Measurements from ENCODE around the gene OMG. TPM values are rescaled to one million over a fixed set of nuclear protein-coding genes. Genes with fewer than 3 reads are reported as not detected.
"Not testable (repeated sequence)": the region's sequence is repeated elsewhere in the genome, so short reads cannot be mapped to it uniquely, and the experiment has no call there.

The OMG gene
- total RNA-seq, 1 donor from 2014 or later: 0.10 TPM

- no peak for DNase-seq (ENCODE audit: low read depth)
These were observed 11.6 kb upstream of the OMG start for GRCh38 chr17:31308372-31309334.

- DNase-seq (ENCODE audit: low read depth): no peak
These were observed 10.6 kb upstream of the OMG start for GRCh38 chr17:31307640-31308039.

- DNase-seq (ENCODE audit: low read depth): peak; percentile 33
These were observed 2.6 kb upstream of the OMG start for GRCh38 chr17:31299624-31300023.

- DNase-seq (ENCODE audit: low read depth): no peak
These were observed 897 bp downstream of the OMG start for GRCh38 chr17:31296142-31296541.

- DNase-seq (ENCODE audit: low read depth): no peak
These were observed 1.6 kb downstream of the OMG start for GRCh38 chr17:31295489-31295871.

GRCh38 chr17:31294820-31295488, 2.1 kb downstream of the OMG start:
- DNase-seq (ENCODE audit: low read depth): no peak

GRCh38 chr17:31294231-31294630, 2.8 kb downstream of the OMG start:
- no peak for DNase-seq (ENCODE audit: low read depth)

- DNase-seq (ENCODE audit: low read depth): no peak
These were observed 3.5 kb downstream of the OMG start for GRCh38 chr17:31293581-31293980.

- DNase-seq (ENCODE audit: low read depth): no peak
These were observed 5.2 kb downstream of the OMG start for GRCh38 chr17:31291820-31292219.

GRCh38 chr17:31289790-31290189, 7.2 kb downstream of the OMG start:
- no peak for DNase-seq (ENCODE audit: low read depth)

- DNase-seq (ENCODE audit: low read depth): not testable (repeated sequence)
These were observed 9.1 kb downstream of the OMG start for GRCh38 chr17:31287932-31288331.

- DNase-seq (ENCODE audit: low read depth): no peak
These were observed 10.5 kb downstream of the OMG start for GRCh38 chr17:31286587-31286986.

GRCh38 chr17:31283841-31284240, 13.2 kb downstream of the OMG start:
- no peak for DNase-seq (ENCODE audit: low read depth)

- no peak for DNase-seq (ENCODE audit: low read depth)
These were observed 16.0 kb downstream of the OMG start for GRCh38 chr17:31281061-31281460.

GRCh38 chr17:31279401-31279800, 17.6 kb downstream of the OMG start:
- DNase-seq (ENCODE audit: low read depth): no peak

GRCh38 chr17:31275116-31275515, 21.9 kb downstream of the OMG start:
- DNase-seq (ENCODE audit: low read depth): no peak

GRCh38 chr17:31274252-31274651, 22.8 kb downstream of the OMG start:
- peak; percentile 82 for DNase-seq (ENCODE audit: low read depth)

- no peak for DNase-seq (ENCODE audit: low read depth)
These were observed 23.5 kb downstream of the OMG start for GRCh38 chr17:31273516-31273915.

GRCh38 chr17:31272803-31273202, 24.2 kb downstream of the OMG start:
- no peak for DNase-seq (ENCODE audit: low read depth)

- DNase-seq (ENCODE audit: low read depth): no peak
These were observed 24.8 kb downstream of the OMG start for GRCh38 chr17:31272236-31272635.

- peak; percentile 99 for DNase-seq (ENCODE audit: low read depth)
These were observed 27.5 kb downstream of the OMG start for GRCh38 chr17:31269578-31269983.

- DNase-seq (ENCODE audit: low read depth): no peak
These were observed 27.9 kb downstream of the OMG start for GRCh38 chr17:31269036-31269577.

GRCh38 chr17:31266042-31266441, 31.0 kb downstream of the OMG start:
- no peak for DNase-seq (ENCODE audit: low read depth)
